GM19238 (cell line): ENCODE results near the gene SGPP2.
A peak's percentile ranks its signal among the peaks of the same experiment; 100 is the strongest.
"Not testable (repeated sequence)": the region's sequence is repeated elsewhere in the genome, so short reads cannot be mapped to it uniquely, and the experiment has no call there.

Source experiments
- DNase-seq: peaks from one replicate; pipeline ENCODE4 v3.0.0; 2011; ENCODE audit warnings: low spot score; ENCODE audit not compliant: insufficient read length

SGPP2 gene, protein sequence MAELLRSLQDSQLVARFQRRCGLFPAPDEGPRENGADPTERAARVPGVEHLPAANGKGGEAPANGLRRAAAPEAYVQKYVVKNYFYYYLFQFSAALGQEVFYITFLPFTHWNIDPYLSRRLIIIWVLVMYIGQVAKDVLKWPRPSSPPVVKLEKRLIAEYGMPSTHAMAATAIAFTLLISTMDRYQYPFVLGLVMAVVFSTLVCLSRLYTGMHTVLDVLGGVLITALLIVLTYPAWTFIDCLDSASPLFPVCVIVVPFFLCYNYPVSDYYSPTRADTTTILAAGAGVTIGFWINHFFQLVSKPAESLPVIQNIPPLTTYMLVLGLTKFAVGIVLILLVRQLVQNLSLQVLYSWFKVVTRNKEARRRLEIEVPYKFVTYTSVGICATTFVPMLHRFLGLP

DNA sequence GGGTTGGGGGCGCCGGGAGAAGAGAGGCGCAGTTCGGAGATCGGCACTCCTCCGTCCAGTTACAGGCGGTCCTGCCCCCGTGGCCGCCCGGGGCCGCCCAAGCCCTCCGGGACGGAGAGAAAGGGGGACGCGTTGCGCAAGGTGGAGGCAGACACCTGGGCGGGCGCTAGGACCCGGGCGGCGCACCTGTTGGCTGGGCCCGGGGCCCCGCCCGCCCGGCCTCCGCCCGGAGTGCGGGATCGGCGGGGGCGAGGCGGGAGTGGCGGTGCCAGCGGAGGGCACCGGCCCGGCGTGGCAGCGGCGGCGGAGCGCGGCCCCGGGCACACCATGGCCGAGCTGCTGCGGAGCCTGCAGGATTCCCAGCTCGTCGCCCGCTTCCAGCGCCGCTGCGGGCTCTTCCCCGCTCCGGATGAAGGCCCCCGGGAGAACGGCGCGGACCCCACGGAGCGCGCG is at the start of gene SGPP2:
TSS of gene SGPP2 (plus strand) at position 268 of the 453 bp plus-strand sequence. CDS start at position 328, 60 bp downstream.
- DNase-seq: peak; percentile 38

DNA sequence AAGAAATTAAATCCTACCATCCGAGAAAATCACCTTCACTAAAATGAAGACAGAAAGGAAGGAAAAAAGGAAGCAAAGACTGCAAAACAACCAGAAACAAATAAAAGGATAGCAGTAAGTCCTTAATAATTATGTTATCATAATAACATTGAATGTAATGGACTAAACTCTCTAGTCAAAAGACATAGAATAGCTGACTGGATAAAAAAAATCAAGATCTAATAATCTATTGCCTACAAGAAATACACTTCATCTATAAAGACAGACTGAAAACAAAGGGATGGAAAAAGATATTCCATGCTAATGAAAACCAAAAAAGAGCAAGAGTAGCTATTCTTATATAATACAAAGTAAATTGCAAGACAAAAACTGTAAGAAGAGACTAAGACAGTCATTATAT is 48.5 kb upstream of the SGPP2 start:
- no peak for DNase-seq

GRCh38 chr2:222380456-222380855 is 43.9 kb upstream of the SGPP2 start:
- DNase-seq: no peak

DNA sequence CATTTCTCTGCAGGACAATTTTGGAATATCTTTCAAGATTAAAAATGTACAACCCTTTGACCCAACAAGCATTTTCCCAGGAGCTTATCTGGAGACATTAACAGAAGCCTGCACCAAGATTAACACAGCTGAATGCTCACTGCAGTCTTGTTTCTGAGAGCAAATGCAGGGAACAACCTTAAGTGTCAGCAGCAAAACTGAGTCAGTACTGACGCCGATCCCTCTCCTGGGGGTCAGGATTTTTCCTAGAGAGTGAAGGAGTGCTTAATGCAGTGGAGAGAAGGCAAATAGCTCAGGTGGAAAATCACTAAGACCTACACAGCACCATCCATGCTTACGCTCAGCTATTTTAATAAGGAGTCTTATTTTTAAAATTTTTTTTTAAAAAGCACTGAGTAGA is 42.8 kb upstream of the SGPP2 start:
- no peak for DNase-seq

- no peak for DNase-seq
Measured at GRCh38 chr2:222383255-222383654, 41.1 kb upstream of the SGPP2 start.

DNA sequence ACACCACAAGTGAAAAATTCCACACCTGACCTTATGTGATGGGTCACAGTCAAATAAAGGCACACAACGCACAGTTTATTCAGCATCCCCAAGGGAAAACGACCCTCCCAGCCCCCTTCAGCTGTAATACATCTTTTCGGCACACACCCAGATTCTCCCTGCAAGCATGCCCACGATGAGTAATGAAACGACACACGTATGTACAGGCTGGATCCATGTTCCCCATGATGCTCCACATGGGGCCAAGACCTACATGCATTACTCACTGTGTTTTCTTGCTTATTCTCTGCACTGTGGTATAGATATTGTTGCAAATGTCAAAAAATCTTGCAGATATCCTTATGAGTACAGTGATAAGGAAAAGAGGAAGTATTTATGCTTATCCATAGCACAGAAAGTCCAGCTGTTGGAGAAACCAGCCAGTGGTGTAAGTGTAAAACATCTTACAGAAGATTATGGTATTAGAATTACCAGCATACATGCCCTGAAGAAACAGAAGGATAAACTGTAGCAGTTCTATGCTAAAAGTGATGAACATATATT is 32.5 kb upstream of the SGPP2 start:
- no peak for DNase-seq

GRCh38 chr2:222393733-222394267 is 30.5 kb upstream of the SGPP2 start:
- no peak for DNase-seq

DNA sequence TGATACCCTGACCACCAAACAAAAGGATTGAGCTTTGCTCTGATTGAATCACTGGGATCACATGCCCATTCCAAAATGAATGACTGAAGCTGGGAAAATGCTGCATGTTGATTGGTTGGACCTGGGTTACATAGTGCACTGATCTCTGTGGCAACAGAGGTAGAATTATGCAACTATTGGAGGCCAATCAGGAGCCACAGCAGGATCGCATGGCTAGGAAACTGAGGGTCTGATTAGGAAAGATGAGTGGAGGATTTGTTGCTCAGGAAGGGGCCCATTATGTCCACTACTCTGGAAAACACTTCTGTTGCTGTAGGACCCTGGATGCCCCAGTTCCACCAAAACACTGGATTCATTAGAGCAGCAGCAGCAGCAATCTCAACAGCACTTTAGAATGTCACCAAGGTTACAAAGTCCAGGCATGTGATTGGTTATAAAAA is 25.9 kb upstream of the SGPP2 start:
- DNase-seq: no peak

DNA sequence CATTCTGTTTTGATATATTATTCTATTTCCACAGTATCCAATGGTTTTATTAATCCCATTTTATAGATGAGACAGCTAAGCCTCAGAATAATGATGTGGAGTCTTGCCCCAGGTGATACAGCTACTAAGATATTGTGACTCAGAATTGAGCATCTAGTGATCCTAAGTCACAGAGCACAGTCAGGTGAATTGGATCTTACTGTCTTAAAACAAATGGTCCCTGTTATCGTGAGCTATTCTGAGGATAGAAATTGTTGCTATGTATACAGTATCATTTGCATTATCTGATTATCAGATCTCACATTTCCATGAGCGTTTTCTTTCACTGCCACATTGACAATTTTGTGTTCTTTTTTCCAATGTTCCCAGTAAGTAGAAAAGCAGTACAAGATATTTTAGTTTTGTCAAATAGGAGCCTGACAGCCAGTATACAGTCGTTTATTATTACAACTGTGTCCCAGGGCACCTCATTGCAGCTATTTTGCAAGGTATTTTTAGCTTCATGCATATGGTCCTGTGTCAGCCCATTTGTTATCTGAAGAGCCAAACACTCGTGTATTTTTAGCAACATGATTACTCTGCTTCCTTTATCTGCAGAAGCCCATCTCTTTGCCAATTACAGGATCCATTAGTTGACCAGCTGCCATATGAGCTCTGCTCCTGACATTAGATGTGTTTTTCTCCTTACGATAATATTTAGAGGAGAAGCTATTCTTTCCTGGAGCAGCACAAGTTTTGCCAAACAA is 25.1 kb upstream of the SGPP2 start:
- DNase-seq: no peak

GRCh38 chr2:222404151-222404905 is 20.0 kb upstream of the SGPP2 start:
- no peak for DNase-seq

DNA sequence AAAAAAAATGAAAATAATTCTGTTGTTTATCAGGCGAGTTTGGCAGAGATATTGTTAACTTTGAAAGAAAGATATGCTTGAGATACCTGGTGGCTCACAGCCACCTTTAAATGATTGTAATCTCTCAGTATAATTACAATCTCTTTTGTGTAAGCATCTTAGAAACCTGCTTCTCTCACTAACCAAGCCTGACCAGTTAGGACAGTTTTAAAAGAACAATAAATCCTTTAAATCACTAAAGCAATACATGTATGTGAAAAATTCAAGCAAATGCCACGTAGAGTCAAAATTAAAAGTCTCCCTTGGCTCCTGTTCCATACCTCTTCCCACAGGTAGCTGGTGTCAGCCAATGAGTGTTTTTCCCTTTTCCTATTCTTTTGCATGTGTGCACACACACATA is 15.7 kb upstream of the SGPP2 start:
- DNase-seq: no peak

DNA sequence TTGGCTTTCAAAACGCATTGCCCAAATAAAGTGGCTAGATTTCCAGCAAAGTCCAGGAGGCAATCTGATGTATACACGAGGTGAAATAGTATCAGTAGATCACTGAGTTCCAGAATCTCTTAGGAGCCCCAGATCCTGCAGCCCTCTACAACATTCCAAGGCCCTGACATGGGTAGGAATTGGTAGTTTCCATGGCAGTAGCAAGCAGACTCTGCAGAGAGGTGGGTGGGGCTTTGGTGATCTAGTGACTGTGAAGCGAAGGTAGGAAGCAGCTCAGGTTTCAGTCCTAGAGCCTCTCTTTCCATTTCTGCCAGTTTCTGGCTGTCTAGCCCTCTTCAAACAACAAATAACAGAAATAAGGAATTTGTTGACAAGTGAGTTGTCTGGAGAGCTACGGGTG is 13.8 kb upstream of the SGPP2 start:
- DNase-seq: no peak

DNA sequence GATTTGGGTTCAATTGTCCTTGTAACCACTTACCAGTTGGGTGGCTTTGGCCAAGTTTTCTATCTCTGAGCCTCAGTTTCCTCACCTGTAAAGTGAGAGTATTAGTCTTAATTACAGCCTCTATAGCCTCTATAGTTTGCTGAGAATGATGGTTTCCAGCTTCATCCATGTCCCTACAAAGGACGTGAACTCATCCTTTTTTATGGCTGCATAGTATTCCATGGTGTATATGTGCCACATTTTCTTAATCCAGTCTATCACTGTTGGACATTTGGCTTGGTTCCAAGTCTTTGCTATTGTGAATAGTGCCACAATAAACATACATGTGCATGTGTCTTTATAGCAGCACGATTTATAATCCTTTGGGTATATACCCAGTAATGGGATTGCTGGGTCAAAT is 12.0 kb upstream of the SGPP2 start:
- not testable (repeated sequence) for DNase-seq

- no peak for DNase-seq
Measured at GRCh38 chr2:222413295-222413911, 10.9 kb upstream of the SGPP2 start.

GRCh38 chr2:222418739-222419138 is 5.6 kb upstream of the SGPP2 start:
- no peak for DNase-seq

DNA sequence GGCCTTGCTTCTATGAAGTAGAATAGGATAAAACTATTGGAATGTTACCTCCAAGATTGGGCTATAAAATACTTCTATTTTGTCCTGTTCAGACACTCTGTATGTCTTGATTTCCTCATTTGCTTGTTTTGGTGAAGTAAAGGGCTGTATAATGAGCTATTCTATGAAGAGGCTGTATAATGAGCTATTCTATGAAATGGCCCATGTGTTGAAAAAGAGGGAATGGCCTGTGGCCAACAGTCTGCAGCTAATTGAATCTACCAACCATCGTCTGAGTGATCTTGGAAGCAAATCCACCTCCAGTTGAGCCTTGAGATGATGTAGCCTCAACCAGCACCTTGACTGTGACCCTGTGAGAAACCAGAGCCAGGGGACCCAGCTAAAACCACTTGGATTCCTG is 3.8 kb upstream of the SGPP2 start:
- DNase-seq: no peak

- DNase-seq: no peak
Measured at GRCh38 chr2:222421626-222422025, 2.7 kb upstream of the SGPP2 start.

- DNase-seq: no peak
Measured at GRCh38 chr2:222423186-222423585, 1.2 kb upstream of the SGPP2 start.

DNA sequence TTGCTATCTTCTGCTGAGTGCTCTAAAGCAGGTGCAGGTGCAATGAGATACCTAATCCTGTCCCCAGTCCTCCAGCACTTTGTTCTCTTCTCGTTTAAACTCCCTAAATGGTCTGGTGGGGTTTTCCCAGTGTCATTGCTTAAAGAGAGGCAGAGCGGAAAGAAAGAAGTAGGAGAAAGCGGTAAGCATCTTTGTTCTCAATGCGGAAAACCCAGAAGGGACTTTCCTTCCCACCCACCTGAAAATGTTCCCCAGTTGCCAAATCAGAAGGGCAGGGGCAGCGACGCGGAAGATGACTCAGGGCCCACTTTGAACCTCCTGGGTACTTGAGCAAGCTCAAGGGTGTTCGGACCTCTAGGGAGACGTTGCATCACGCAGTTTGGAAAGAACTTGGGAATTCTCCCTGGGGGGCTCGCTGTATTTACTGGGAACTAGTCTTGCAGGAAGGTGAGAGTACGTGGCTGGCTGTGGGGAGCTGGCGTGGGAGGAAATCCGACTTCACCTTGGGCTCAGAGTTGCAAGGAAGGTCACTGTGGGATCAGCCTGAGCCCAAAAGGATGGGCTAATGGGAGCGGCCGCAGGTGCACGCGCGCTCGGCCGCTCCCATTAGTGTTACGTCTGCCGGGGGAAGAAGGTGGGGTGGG is 589 bp upstream of the SGPP2 start:
- DNase-seq: peak; percentile 23
